HEK293 (cell line): ENCODE measurements around the gene CYB561D2.
"Not testable (repeated sequence)": the region's sequence is repeated elsewhere in the genome, so short reads cannot be mapped to it uniquely, and the experiment has no call there.

Experiments
- CTCF ChIA-PET: fragments of 350-600 bp; formaldehyde crosslinking; extraction: SDS; loops from one replicate; lab custom pipeline; 2021; ENCODE audit warnings: antibody characterized with exemption; lab: Yijun Ruan, JAX
- POLR2A ChIA-PET: fragments of 300-600 bp; formaldehyde crosslinking; extraction: SDS; loops from one replicate; lab custom pipeline; 2020; ENCODE audit warnings: antibody characterized with exemption, inconsistent platforms; lab: Yijun Ruan, JAX
- H3K27ac ChIP-seq: fragments of 200-500 bp; sonication (Bioruptor generic); 2 replicates; pipeline ENCODE4 v1.5.1; 2014; ENCODE audit warnings: low read depth, low read length, control low read depth, inconsistent platforms; ENCODE audit errors: extremely low read depth
- H3K36me3 ChIP-seq, 2 experiments: fragments of 200-500 bp in 1 of 2; sonication (Bioruptor generic) in 1 of 2; 1 replicate in 1 of 2; 2 replicates in 1 of 2; pipeline ENCODE4 v1.5.1; 2014 to 2017; ENCODE audit warnings: inconsistent platforms in 2 of 2, low read length in 2 of 2; ENCODE audit not compliant: control insufficient read depth in 2 of 2, insufficient read depth in 1 of 2
- H3K4me1 ChIP-seq: fragments of 200-500 bp; sonication (Bioruptor generic); 2 replicates; pipeline ENCODE4 v1.5.1; 2014; ENCODE audit warnings: mild to moderate bottlenecking, low read length, inconsistent platforms; ENCODE audit not compliant: control insufficient read depth, insufficient read depth
- H3K4me3 ChIP-seq: 2 replicates; pipeline ENCODE4 v1.5.1; 2011; ENCODE audit warnings: low read depth, mild to moderate bottlenecking, control low read depth, low read length, moderate library complexity
- H3K9me3 ChIP-seq: fragments of 200-500 bp; sonication (Bioruptor generic); 2 replicates; pipeline ENCODE4 v1.5.1; 2014; ENCODE audit warnings: low read depth, low read length, inconsistent platforms; ENCODE audit not compliant: control insufficient read depth, insufficient read depth
- CTCF ChIP-seq: fragments of 450-650 bp; formaldehyde crosslinking; IDR thresholded peaks from 2 replicates; pipeline ENCODE4 v1.5.1; 2016; ENCODE audit warnings: missing biosample characterization, missing genetic modification characterization
- EGR2 ChIP-seq: fragments of 450-650 bp; formaldehyde crosslinking; IDR thresholded peaks from 2 replicates; pipeline ENCODE4 v1.5.1; 2016; ENCODE audit warnings: low read depth, missing biosample characterization, missing genetic modification characterization
- GFI1B ChIP-seq: fragments of 450-650 bp; formaldehyde crosslinking; IDR thresholded peaks from 2 replicates; pipeline ENCODE4 v1.5.1; 2016; ENCODE audit warnings: missing biosample characterization, missing genetic modification characterization
- GLI2 ChIP-seq: fragments of 450-650 bp; formaldehyde crosslinking; IDR thresholded peaks from 2 replicates; pipeline ENCODE4; 2017; ENCODE audit warnings: missing biosample characterization, missing genetic modification characterization, low read depth, borderline replicate concordance
- INSM2 ChIP-seq: fragments of 450-650 bp; formaldehyde crosslinking; IDR thresholded peaks from 2 replicates; pipeline ENCODE4 v1.5.1; 2016; ENCODE audit warnings: missing biosample characterization, missing genetic modification characterization
- KLF1 ChIP-seq: fragments of 450-650 bp; formaldehyde crosslinking; IDR thresholded peaks from 2 replicates; pipeline ENCODE4 v1.5.1; 2016; ENCODE audit warnings: missing biosample characterization, missing genetic modification characterization
- PBX3 ChIP-seq: sonication (generic); formaldehyde crosslinking; IDR thresholded peaks from 2 replicates; pipeline ENCODE4 v1.8.1; 2022; ENCODE audit warnings: mild to moderate bottlenecking, moderate library complexity, missing genetic modification reagents
- SP2 ChIP-seq: fragments of 450-650 bp; formaldehyde crosslinking; IDR thresholded peaks from 2 replicates; pipeline ENCODE4 v1.5.1; 2016; ENCODE audit warnings: missing biosample characterization, missing genetic modification characterization
- SP3 ChIP-seq: fragments of 450-650 bp; formaldehyde crosslinking; IDR thresholded peaks from 2 replicates; pipeline ENCODE4 v1.5.1; 2016; ENCODE audit warnings: missing biosample characterization, missing genetic modification characterization
- ZNF138 ChIP-seq: fragments of 450-650 bp; formaldehyde crosslinking; IDR thresholded peaks from 2 replicates; pipeline ENCODE4 v1.5.1; 2016; ENCODE audit warnings: missing biosample characterization, missing genetic modification characterization, borderline replicate concordance
- ZNF175 ChIP-seq: fragments of 450-650 bp; formaldehyde crosslinking; IDR thresholded peaks from 2 replicates; pipeline ENCODE4 v1.5.1; 2016; ENCODE audit warnings: missing biosample characterization, missing genetic modification characterization
- ZNF202 ChIP-seq: fragments of 450-650 bp; formaldehyde crosslinking; IDR thresholded peaks from 2 replicates; pipeline ENCODE4 v1.5.1; 2016; ENCODE audit warnings: missing biosample characterization, missing genetic modification characterization, borderline replicate concordance
- ZNF394 ChIP-seq: fragments of 450-650 bp; formaldehyde crosslinking; IDR thresholded peaks from 2 replicates; pipeline ENCODE4 v1.5.1; 2016; ENCODE audit warnings: missing biosample characterization, missing genetic modification characterization, mild to moderate bottlenecking, moderate library complexity, borderline replicate concordance
- ZNF529 ChIP-seq: fragments of 450-650 bp; formaldehyde crosslinking; IDR thresholded peaks from 2 replicates; pipeline ENCODE4 v1.5.1; 2017; ENCODE audit warnings: missing genetic modification characterization, missing biosample characterization; ENCODE audit not compliant: insufficient replicate concordance
- ZNF830 ChIP-seq: fragments of 450-650 bp; IDR thresholded peaks from 2 replicates; pipeline ENCODE4 v1.5.0; 2018; ENCODE audit warnings: missing biosample characterization, missing genetic modification characterization, low read depth, mild to moderate bottlenecking, moderate library complexity
- ZSCAN30 ChIP-seq: fragments of 450-650 bp; IDR thresholded peaks from 2 replicates; pipeline ENCODE4 v1.5.1; 2018; ENCODE audit warnings: missing biosample characterization, mild to moderate bottlenecking, missing genetic modification characterization, moderate library complexity

The CYB561D2 gene

GRCh38 chr3:50302095-50303012 lies 48.3 kb upstream of the CYB561D2 start:
- H3K4me3 ChIP-seq: no peak overlapping the region
- ChIA-PET POLR2A (interaction anchor here (0.7 to 1.5 kb wide), 3 partner anchors 10 to 26 kb away, joined by 4 to 5 read pairs (median 4); partner anchors contain the start of genes IFRD2 and TUSC2), CTCF (interaction anchor here (0.6 to 1.3 kb wide), 4 partner anchors 22 to 1312 kb away, joined by 3 to 4 read pairs (median 3); no protein-coding TSS in a partner anchor)
- TF ChIP-seq ZNF529 (no peak), GFI1B (tag by site-specific recombination) (no peak), KLF1 (tag by site-specific recombination) (no peak)
- H3K36me3 ChIP-seq: peaks cover 0 to 1% of the 10 kb centered on the region in 2 experiments; a peak in 1 of 3 replicates
- H3K9me3 ChIP-seq: no peaks in the 10 kb centered on the region
- no peak overlapping the region for H3K27ac ChIP-seq
- no peaks in the 10 kb centered on the region for H3K4me1 ChIP-seq

GRCh38 chr3:50303013-50303815 lies 47.4 kb upstream of the CYB561D2 start, which contains the start of gene HYAL1:
Gene HYAL1 (minus strand): TSS chr3:50303574. CDS start chr3:50302956, 618 bp downstream.
- POLR2A ChIA-PET: interaction anchor here (0.7 to 1.5 kb wide), 2 partner anchors 11 to 25 kb away, joined by 4 to 5 read pairs; partner anchors contain the start of gene IFRD2
- H3K27ac ChIP-seq: no peak within 1 kb of the TSS
- TF ChIP-seq SP3 (tag by site-specific recombination) (peak; percentile 47; the same call in 1 of the 2 replicates), CTCF (tag by site-specific recombination) (0 out of 2 replicates have a peak, but pooled peaks have one; percentile 23), SP2 (tag by site-specific recombination) (peak; percentile 51; the same call in 1 of the 2 replicates), ZNF394 (tag by site-specific recombination) (no peak), PBX3 (CRISPR knock-in tag) (no peak), ZNF202 (tag by site-specific recombination) (no peak)
- TF ChIP-seq, all 188 proteins: peak for 3
- Histone ChIP-seq H3K4me1 (no peaks in the 10 kb centered on the region), H3K36me3 (no peaks in the 10 kb centered on the region), H3K9me3 (no peaks in the 10 kb centered on the region), H3K4me3 (no peak within 1 kb of the TSS)
- CTCF ChIA-PET: interaction anchor here (1.3 kb wide), 1 partner anchor 22 kb away, joined by 4 read pairs; no protein-coding TSS in a partner anchor

GRCh38 chr3:50304601-50305000 lies 46.1 kb upstream of the CYB561D2 start:
- H3K4me1 ChIP-seq: no peaks in the 10 kb centered on the region
- TF ChIP-seq ZNF175 (tag by site-specific recombination) (no peak), INSM2 (tag by site-specific recombination) (no peak), GLI2 (no peak), SP3 (tag by site-specific recombination) (no peak), ZNF830 (tag by site-specific recombination) (no peak), EGR2 (no peak), ZSCAN30 (tag by site-specific recombination) (no peak), ZNF138 (tag by site-specific recombination) (no peak)
- TF ChIP-seq, all 188 proteins: peak for 0
- Histone ChIP-seq H3K9me3 (no peaks in the 10 kb centered on the region), H3K36me3 (no peaks in the 10 kb centered on the region), H3K4me3 (no peak overlapping the region), H3K27ac (no peak overlapping the region)
- ChIA-PET POLR2A (interaction anchor here (0.6 kb wide), 1 partner anchor 29 kb away, joined by 3 read pairs; no protein-coding TSS in a partner anchor), CTCF (no interaction called here)

GRCh38 chr3:50312041-50312440 lies 38.6 kb upstream of the CYB561D2 start:
- H3K4me3 ChIP-seq, H3K4me1 ChIP-seq, H3K27ac ChIP-seq, H3K36me3 ChIP-seq, H3K9me3 ChIP-seq, CTCF ChIA-PET, POLR2A ChIA-PET: not testable (repeated sequence)
